Esophagus muscularis mucosa (tissue), 3 donors: ENCODE results near the gene RNFT2.

Experiments used
- CTCF ChIP-seq, 3 experiments: fragments of 200-600 bp in 2 of 3; fragments of 450-650 bp in 1 of 3; sonication (generic) in 2 of 3; IDR thresholded peaks; one replicate each; pipeline ENCODE4 v1.5.1; 2017 to 2019; ENCODE audit warnings: antibody characterized with exemption in 3 of 3, mild to moderate bottlenecking in 2 of 3, moderate library complexity in 1 of 3
- POLR2A ChIP-seq: fragments of 450-650 bp; IDR thresholded peaks from one replicate; pipeline ENCODE4 v1.6.1; 2017; ENCODE audit warnings: antibody characterized with exemption, moderate library complexity, mild to moderate bottlenecking, low read depth
- POLR2AphosphoS5 ChIP-seq, 2 donors: sonication (generic); formaldehyde crosslinking; IDR thresholded peaks; one replicate each; pipeline ENCODE4 v1.6.1; 2017; ENCODE audit warnings: antibody characterized with exemption in 2 of 2

- no peak for TF ChIP-seq CTCF (IDR thresholded peaks at IDR 0.05)
- no peak for TF ChIP-seq POLR2AphosphoS5 (IDR thresholded peaks at IDR 0.05)
- no peak for TF ChIP-seq POLR2A
These were observed 62.8 kb downstream of the RNFT2 start for GRCh38 chr12:116800918-116801317.
